WTC11 (cell line): ENCODE measurements around the gene MT1B. TPM values are rescaled to one million over a fixed set of nuclear protein-coding genes. Genes with fewer than 3 reads are reported as not detected.

Experiments used
- CBFB ChIP-seq: sonication (generic); formaldehyde crosslinking; IDR thresholded peaks from 2 replicates; pipeline ENCODE4 v1.8.1; 2022; ENCODE audit warnings: mild to moderate bottlenecking, low read depth, missing genetic modification reagents
- EMX1 ChIP-seq: fragments of 250-450 bp; sonication (Bioruptor Pico); IDR thresholded peaks from 2 replicates; pipeline ENCODE4 v1.8.0; 2021; ENCODE audit warnings: mild to moderate bottlenecking
- ESRRA ChIP-seq: sonication (generic); formaldehyde crosslinking; IDR thresholded peaks from 2 replicates; pipeline ENCODE4 v1.8.1; 2022; ENCODE audit warnings: mild to moderate bottlenecking, missing genetic modification reagents, borderline replicate concordance
- FOXJ3 ChIP-seq: sonication (generic); formaldehyde crosslinking; IDR thresholded peaks from 2 replicates; pipeline ENCODE4 v1.9.0; 2021; ENCODE audit warnings: missing genetic modification reagents, mild to moderate bottlenecking, borderline replicate concordance
- MXD4 ChIP-seq: fragments of 250-450 bp; sonication (Bioruptor Pico); IDR thresholded peaks from 2 replicates; pipeline ENCODE4 v1.8.0; 2021; ENCODE audit warnings: mild to moderate bottlenecking, moderate library complexity, borderline replicate concordance
- MYBL2 ChIP-seq: sonication (generic); formaldehyde crosslinking; IDR thresholded peaks from 2 replicates; pipeline ENCODE4 v1.8.1; 2023; ENCODE audit warnings: mild to moderate bottlenecking, moderate library complexity, missing genetic modification reagents
- NFE2L1 ChIP-seq: sonication (generic); formaldehyde crosslinking; IDR thresholded peaks from 2 replicates; pipeline ENCODE4 v1.8.1; 2023; ENCODE audit warnings: missing genetic modification reagents
- NFYB ChIP-seq: sonication (generic); formaldehyde crosslinking; conservative IDR thresholded peaks from 2 replicates; pipeline ENCODE4 v1.8.0; 2022; ENCODE audit warnings: low read depth, missing genetic modification reagents
- PREB ChIP-seq: sonication (generic); formaldehyde crosslinking; IDR thresholded peaks from 2 replicates; pipeline ENCODE4 v1.8.1; 2022; ENCODE audit warnings: mild to moderate bottlenecking, missing genetic modification reagents, moderate library complexity, borderline replicate concordance
- RELA ChIP-seq: sonication (generic); formaldehyde crosslinking; IDR thresholded peaks from 2 replicates; pipeline ENCODE4 v1.8.1; 2022; ENCODE audit warnings: missing genetic modification reagents, mild to moderate bottlenecking, borderline replicate concordance
- SP1 ChIP-seq: sonication (generic); formaldehyde crosslinking; conservative IDR thresholded peaks from 2 replicates; pipeline ENCODE4 v1.8.1; 2022; ENCODE audit warnings: missing genetic modification reagents
- TEAD1 ChIP-seq: sonication (generic); formaldehyde crosslinking; IDR thresholded peaks from 2 replicates; pipeline ENCODE4 v1.8.0; 2022; ENCODE audit warnings: mild to moderate bottlenecking, missing genetic modification reagents
- USF1 ChIP-seq: sonication (generic); formaldehyde crosslinking; IDR thresholded peaks from 2 replicates; pipeline ENCODE4 v1.8.0; 2022; ENCODE audit warnings: mild to moderate bottlenecking, missing genetic modification reagents
- ZBTB21 ChIP-seq: sonication (generic); formaldehyde crosslinking; IDR thresholded peaks from 2 replicates; pipeline ENCODE4 v1.8.1; 2023; ENCODE audit warnings: mild to moderate bottlenecking, missing genetic modification reagents, borderline replicate concordance
- ZNF121 ChIP-seq: sonication (generic); formaldehyde crosslinking; IDR thresholded peaks from 2 replicates; pipeline ENCODE4 v1.8.0; 2023; ENCODE audit warnings: missing genetic modification reagents
- ZNF263 ChIP-seq: sonication (generic); formaldehyde crosslinking; IDR thresholded peaks from 2 replicates; pipeline ENCODE4 v1.8.1; 2022; ENCODE audit warnings: low read depth, mild to moderate bottlenecking, moderate library complexity, missing genetic modification reagents
- ZNF281 ChIP-seq: sonication (generic); formaldehyde crosslinking; IDR thresholded peaks from 2 replicates; pipeline ENCODE4 v1.8.0; 2023; ENCODE audit warnings: mild to moderate bottlenecking, missing genetic modification reagents
- ZNF416 ChIP-seq: fragments of 250-450 bp; sonication (Bioruptor Pico); IDR thresholded peaks from 2 replicates; pipeline ENCODE4 v1.9.0; 2021; ENCODE audit warnings: mild to moderate bottlenecking, inconsistent platforms
- ZSCAN18 ChIP-seq: fragments of 250-450 bp; sonication (Bioruptor Pico); IDR thresholded peaks from 2 replicates; pipeline ENCODE4 v2.1.2; 2022; ENCODE audit warnings: mild to moderate bottlenecking, moderate library complexity
- total RNA-seq: library from RNA; stranded (reverse); gene quantifications from 3 replicates; pipeline ENCODE4 v1.2.3, GENCODE V29; 2021
- TF ChIP-seq, protein P1 (sequence below): sonication (generic); formaldehyde crosslinking; IDR thresholded peaks from 2 replicates; pipeline ENCODE4 v1.8.1; 2023; ENCODE audit warnings: mild to moderate bottlenecking, missing genetic modification reagents
- TF ChIP-seq, protein P2 (sequence below): sonication (generic); formaldehyde crosslinking; IDR thresholded peaks from 2 replicates; pipeline ENCODE4 v1.8.1; 2022; ENCODE audit warnings: low read depth, missing genetic modification reagents, borderline replicate concordance
- TF ChIP-seq, protein P3 (sequence below): sonication (generic); formaldehyde crosslinking; IDR thresholded peaks from 2 replicates; pipeline ENCODE4 v1.8.1; 2023; ENCODE audit warnings: mild to moderate bottlenecking, missing genetic modification reagents, moderate library complexity
- TF ChIP-seq, protein P4 (sequence below): sonication (generic); formaldehyde crosslinking; IDR thresholded peaks from 2 replicates; pipeline ENCODE4 v1.8.1; 2022; ENCODE audit warnings: missing genetic modification reagents, borderline replicate concordance

MT1B gene
- total RNA-seq, 1 experiment from 2014 or later: not detected

GRCh38 chr16:56681939-56682702 lies 30.4 kb downstream of the MT1B start, which contains the start of gene MT1X (continued):
- TF ChIP-seq, protein P1, sequence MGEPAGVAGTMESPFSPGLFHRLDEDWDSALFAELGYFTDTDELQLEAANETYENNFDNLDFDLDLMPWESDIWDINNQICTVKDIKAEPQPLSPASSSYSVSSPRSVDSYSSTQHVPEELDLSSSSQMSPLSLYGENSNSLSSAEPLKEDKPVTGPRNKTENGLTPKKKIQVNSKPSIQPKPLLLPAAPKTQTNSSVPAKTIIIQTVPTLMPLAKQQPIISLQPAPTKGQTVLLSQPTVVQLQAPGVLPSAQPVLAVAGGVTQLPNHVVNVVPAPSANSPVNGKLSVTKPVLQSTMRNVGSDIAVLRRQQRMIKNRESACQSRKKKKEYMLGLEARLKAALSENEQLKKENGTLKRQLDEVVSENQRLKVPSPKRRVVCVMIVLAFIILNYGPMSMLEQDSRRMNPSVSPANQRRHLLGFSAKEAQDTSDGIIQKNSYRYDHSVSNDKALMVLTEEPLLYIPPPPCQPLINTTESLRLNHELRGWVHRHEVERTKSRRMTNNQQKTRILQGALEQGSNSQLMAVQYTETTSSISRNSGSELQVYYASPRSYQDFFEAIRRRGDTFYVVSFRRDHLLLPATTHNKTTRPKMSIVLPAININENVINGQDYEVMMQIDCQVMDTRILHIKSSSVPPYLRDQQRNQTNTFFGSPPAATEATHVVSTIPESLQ (CRISPR knock-in tag): no peak
- TF ChIP-seq TEAD1: no peak
- TF ChIP-seq ZNF416: no peak
- TF ChIP-seq ZNF121 (CRISPR knock-in tag): no peak
- no peak for TF ChIP-seq ZNF281
- TF ChIP-seq MYBL2: no peak
- TF ChIP-seq, protein P2, sequence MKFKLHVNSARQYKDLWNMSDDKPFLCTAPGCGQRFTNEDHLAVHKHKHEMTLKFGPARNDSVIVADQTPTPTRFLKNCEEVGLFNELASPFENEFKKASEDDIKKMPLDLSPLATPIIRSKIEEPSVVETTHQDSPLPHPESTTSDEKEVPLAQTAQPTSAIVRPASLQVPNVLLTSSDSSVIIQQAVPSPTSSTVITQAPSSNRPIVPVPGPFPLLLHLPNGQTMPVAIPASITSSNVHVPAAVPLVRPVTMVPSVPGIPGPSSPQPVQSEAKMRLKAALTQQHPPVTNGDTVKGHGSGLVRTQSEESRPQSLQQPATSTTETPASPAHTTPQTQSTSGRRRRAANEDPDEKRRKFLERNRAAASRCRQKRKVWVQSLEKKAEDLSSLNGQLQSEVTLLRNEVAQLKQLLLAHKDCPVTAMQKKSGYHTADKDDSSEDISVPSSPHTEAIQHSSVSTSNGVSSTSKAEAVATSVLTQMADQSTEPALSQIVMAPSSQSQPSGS (CRISPR knock-in tag): no peak
- TF ChIP-seq ZNF263 (CRISPR knock-in tag): no peak
- TF ChIP-seq EMX1: no peak
- TF ChIP-seq, protein P3, sequence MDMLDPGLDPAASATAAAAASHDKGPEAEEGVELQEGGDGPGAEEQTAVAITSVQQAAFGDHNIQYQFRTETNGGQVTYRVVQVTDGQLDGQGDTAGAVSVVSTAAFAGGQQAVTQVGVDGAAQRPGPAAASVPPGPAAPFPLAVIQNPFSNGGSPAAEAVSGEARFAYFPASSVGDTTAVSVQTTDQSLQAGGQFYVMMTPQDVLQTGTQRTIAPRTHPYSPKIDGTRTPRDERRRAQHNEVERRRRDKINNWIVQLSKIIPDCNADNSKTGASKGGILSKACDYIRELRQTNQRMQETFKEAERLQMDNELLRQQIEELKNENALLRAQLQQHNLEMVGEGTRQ (CRISPR knock-in tag): no peak
- no peak for TF ChIP-seq NFYB (CRISPR knock-in tag)
- TF ChIP-seq CBFB: peak; percentile 35; the same call in 1 of the 2 replicates
- no peak for TF ChIP-seq RELA (CRISPR knock-in tag)
- no peak for TF ChIP-seq ESRRA (CRISPR knock-in tag)
- no peak for TF ChIP-seq NFE2L1 (CRISPR knock-in tag)
- peak; percentile 34; the same call in 1 of the 2 replicates for TF ChIP-seq USF1 (CRISPR knock-in tag)
- TF ChIP-seq, protein P4, sequence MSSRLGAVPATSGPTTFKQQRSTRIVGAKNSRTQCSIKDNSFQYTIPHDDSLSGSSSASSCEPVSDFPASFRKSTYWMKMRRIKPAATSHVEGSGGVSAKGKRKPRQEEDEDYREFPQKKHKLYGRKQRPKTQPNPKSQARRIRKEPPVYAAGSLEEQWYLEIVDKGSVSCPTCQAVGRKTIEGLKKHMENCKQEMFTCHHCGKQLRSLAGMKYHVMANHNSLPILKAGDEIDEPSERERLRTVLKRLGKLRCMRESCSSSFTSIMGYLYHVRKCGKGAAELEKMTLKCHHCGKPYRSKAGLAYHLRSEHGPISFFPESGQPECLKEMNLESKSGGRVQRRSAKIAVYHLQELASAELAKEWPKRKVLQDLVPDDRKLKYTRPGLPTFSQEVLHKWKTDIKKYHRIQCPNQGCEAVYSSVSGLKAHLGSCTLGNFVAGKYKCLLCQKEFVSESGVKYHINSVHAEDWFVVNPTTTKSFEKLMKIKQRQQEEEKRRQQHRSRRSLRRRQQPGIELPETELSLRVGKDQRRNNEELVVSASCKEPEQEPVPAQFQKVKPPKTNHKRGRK (CRISPR knock-in tag): no peak
- 0 out of 2 replicates have a peak, but pooled peaks have one; percentile 48 for TF ChIP-seq SP1 (CRISPR knock-in tag)
- TF ChIP-seq ZBTB21 (CRISPR knock-in tag): no peak
- TF ChIP-seq ZSCAN18 (CRISPR knock-in tag): no peak
- TF ChIP-seq MXD4 (CRISPR knock-in tag): no peak
- TF ChIP-seq FOXJ3: no peak
- no peak for TF ChIP-seq PREB (CRISPR knock-in tag)
